ENCODE data around the gene ANKK1. TPM values are rescaled to one million over a fixed set of nuclear protein-coding genes. Genes with fewer than 3 reads are reported as not detected.
A peak's percentile ranks its signal among the peaks of the same experiment; 100 is the strongest.

The ANKK1 gene
- total RNA-seq, 1 donor from 2014 or later: not detected

- Histone ChIP-seq H3K9ac (ENCODE audit: low read length) (no peak overlapping the region), H3K36me3 (ENCODE audit: insufficient read depth, low read length) (no peaks in the 10 kb centered on the region)
- no peak for FAIRE-seq
Observed at GRCh38 chr11:113446112-113446511, 58.5 kb downstream of the ANKK1 start.

GRCh38 chr11:113446938-113447337 lies 59.4 kb downstream of the ANKK1 start:
- peak overlapping the region; percentile 12 for H3K27ac Mint-ChIP-seq (ENCODE audit: unreplicated experiment)

More at GRCh38 chr11:113446112-113446511, 58.5 kb downstream of the ANKK1 start:
- no peak overlapping the region for H2AFZ ChIP-seq (ENCODE audit: low read depth, low read length)
- H3K4me2 ChIP-seq (ENCODE audit: low read length): peak overlapping the region; percentile 27
- H3K9me3 Mint-ChIP-seq (ENCODE audit: unreplicated experiment): peaks cover 1% of the 10 kb centered on the region
- peaks cover 18% of the 10 kb centered on the region for H3K4me1 Mint-ChIP-seq (ENCODE audit: low read depth, unreplicated experiment)
- no peak for TF ChIP-seq EZH2 (IDR thresholded peaks at IDR 0.05; ENCODE audit: insufficient read depth, low read length)
- no peak for TF ChIP-seq CTCF (IDR thresholded peaks at IDR 0.05; ENCODE audit: insufficient read depth, low read depth, low read length)
- no peaks in the 10 kb centered on the region for H3K9me3 ChIP-seq (ENCODE audit: insufficient read depth, low read depth, low read length)
- H3K27ac Mint-ChIP-seq (ENCODE audit: unreplicated experiment): peak overlapping the region; percentile 92
- no peaks in the 10 kb centered on the region for H4K20me1 ChIP-seq (ENCODE audit: insufficient read depth, low read length)
- no peaks in the 10 kb centered on the region for H3K79me2 ChIP-seq (ENCODE audit: insufficient read depth, low read length)
- H3K27me3 ChIP-seq (ENCODE audit: insufficient read depth, low read length): peaks cover 6% of the 10 kb centered on the region
- no peak overlapping the region for H3K27ac ChIP-seq (ENCODE audit: low read depth, low read length)
- H3K36me3 Mint-ChIP-seq (ENCODE audit: low read depth, unreplicated experiment): no peaks in the 10 kb centered on the region
- H3K4me3 Mint-ChIP-seq (ENCODE audit: unreplicated experiment): no peak overlapping the region
- DNase-seq (ENCODE audit: low read depth): peak; percentile 23
- peaks cover 38% of the 10 kb centered on the region for H3K27me3 Mint-ChIP-seq (ENCODE audit: low read depth, unreplicated experiment)
- peaks cover 17% of the 10 kb centered on the region for H3K4me1 ChIP-seq (ENCODE audit: insufficient read depth, low read length)
- H3K4me3 ChIP-seq (ENCODE audit: insufficient read depth, low read depth, low read length): no peak overlapping the region

More at GRCh38 chr11:113446938-113447337, 59.4 kb downstream of the ANKK1 start:
- H2AFZ ChIP-seq (ENCODE audit: low read depth, low read length): no peak overlapping the region
- H3K27me3 Mint-ChIP-seq (ENCODE audit: low read depth, unreplicated experiment): peaks cover 37% of the 10 kb centered on the region
- no peak overlapping the region for H3K4me3 ChIP-seq (ENCODE audit: insufficient read depth, low read depth, low read length)
- H3K4me3 Mint-ChIP-seq (ENCODE audit: unreplicated experiment): no peak overlapping the region
- peaks cover 1% of the 10 kb centered on the region for H3K9me3 Mint-ChIP-seq (ENCODE audit: unreplicated experiment)
- no peak overlapping the region for H3K27ac ChIP-seq (ENCODE audit: low read depth, low read length)
- H3K4me1 Mint-ChIP-seq (ENCODE audit: low read depth, unreplicated experiment): peaks cover 19% of the 10 kb centered on the region
- no peaks in the 10 kb centered on the region for H3K36me3 ChIP-seq (ENCODE audit: insufficient read depth, low read length)
- no peaks in the 10 kb centered on the region for H3K9me3 ChIP-seq (ENCODE audit: insufficient read depth, low read depth, low read length)
- TF ChIP-seq EZH2 (IDR thresholded peaks at IDR 0.05; ENCODE audit: insufficient read depth, low read length) (no peak), CTCF (IDR thresholded peaks at IDR 0.05; ENCODE audit: insufficient read depth, low read depth, low read length) (no peak)
- FAIRE-seq (no peak), DNase-seq (ENCODE audit: low read depth) (no peak)
- H3K79me2 ChIP-seq (ENCODE audit: insufficient read depth, low read length): no peaks in the 10 kb centered on the region
- H3K9ac ChIP-seq (ENCODE audit: low read length): no peak overlapping the region
- peaks cover 19% of the 10 kb centered on the region for H3K4me1 ChIP-seq (ENCODE audit: insufficient read depth, low read length)
- no peaks in the 10 kb centered on the region for H3K36me3 Mint-ChIP-seq (ENCODE audit: low read depth, unreplicated experiment)
- peaks cover 6% of the 10 kb centered on the region for H3K27me3 ChIP-seq (ENCODE audit: insufficient read depth, low read length)
- no peak overlapping the region for H3K4me2 ChIP-seq (ENCODE audit: low read length)
- H4K20me1 ChIP-seq (ENCODE audit: insufficient read depth, low read length): no peaks in the 10 kb centered on the region
